ENCODE results near the gene MAX.
A peak's percentile ranks its signal among the peaks of the same experiment; 100 is the strongest.

Gene MAX

GRCh38 chr14:65084554-65085505, 17.5 kb downstream of the MAX start:
- no peak overlapping the region for H3K4me2 ChIP-seq (ENCODE audit: low read length)
- H3K4me3 ChIP-seq (ENCODE audit: low read depth, low read length), result no peak overlapping the region
- no peak for TF ChIP-seq CTCF (IDR thresholded peaks at IDR 0.05)
- H3K4me1 ChIP-seq, result no peaks in the 10 kb centered on the region
- no peaks in the 10 kb centered on the region for H3K9me3 ChIP-seq (ENCODE audit: control insufficient read depth, low read length)
- H3K79me2 ChIP-seq, result peaks cover 10% of the 10 kb centered on the region
- no peak overlapping the region for H2AFZ ChIP-seq
- H3K9ac ChIP-seq, result no peak overlapping the region
- no peaks in the 10 kb centered on the region for H3K27me3 ChIP-seq (ENCODE audit: control insufficient read depth, insufficient read depth, low read length)
- H3K36me3 ChIP-seq (ENCODE audit: control insufficient read depth, insufficient read depth, low read length), result no peaks in the 10 kb centered on the region
- H3K27ac ChIP-seq, result no peak overlapping the region

GRCh38 chr14:65082930-65083329, 19.4 kb downstream of the MAX start:
- no peaks in the 10 kb centered on the region for H3K36me3 ChIP-seq (ENCODE audit: control insufficient read depth, insufficient read depth, low read length)
- peaks cover 16% of the 10 kb centered on the region for H3K79me2 ChIP-seq
- no peak overlapping the region for H3K4me3 ChIP-seq (ENCODE audit: low read depth, low read length)
- no peaks in the 10 kb centered on the region for H3K9me3 ChIP-seq (ENCODE audit: control insufficient read depth, low read length)
- TF ChIP-seq CTCF (IDR thresholded peaks at IDR 0.05), result no peak
- no peak overlapping the region for H3K4me2 ChIP-seq (ENCODE audit: low read length)
- H2AFZ ChIP-seq, result no peak overlapping the region
- no peak overlapping the region for H3K27ac ChIP-seq
- H3K9ac ChIP-seq, result no peak overlapping the region
- H3K27me3 ChIP-seq (ENCODE audit: control insufficient read depth, insufficient read depth, low read length), result no peaks in the 10 kb centered on the region
- no peaks in the 10 kb centered on the region for H3K4me1 ChIP-seq

- TF ChIP-seq CTCF (IDR thresholded peaks at IDR 0.05), result no peak
- Histone ChIP-seq H3K36me3 (ENCODE audit: control insufficient read depth, insufficient read depth, low read length) (no peaks in the 10 kb centered on the region), H3K4me3 (ENCODE audit: low read depth, low read length) (no peak overlapping the region)
Observed at GRCh38 chr14:65080960-65081747, 21.2 kb downstream of the MAX start.

GRCh38 chr14:65079768-65080167, 22.5 kb downstream of the MAX start:
- H3K4me2 ChIP-seq (ENCODE audit: low read length), result no peak overlapping the region
- no peak overlapping the region for H3K4me3 ChIP-seq (ENCODE audit: low read depth, low read length)
- H3K79me2 ChIP-seq, result peaks cover 13% of the 10 kb centered on the region
- no peaks in the 10 kb centered on the region for H3K36me3 ChIP-seq (ENCODE audit: control insufficient read depth, insufficient read depth, low read length)
- no peak overlapping the region for H2AFZ ChIP-seq
- peaks cover under 1% of the 10 kb centered on the region for H3K4me1 ChIP-seq
- H3K9me3 ChIP-seq (ENCODE audit: control insufficient read depth, low read length), result no peaks in the 10 kb centered on the region
- no peaks in the 10 kb centered on the region for H3K27me3 ChIP-seq (ENCODE audit: control insufficient read depth, insufficient read depth, low read length)
- no peak overlapping the region for H3K9ac ChIP-seq
- TF ChIP-seq CTCF (IDR thresholded peaks at IDR 0.05), result no peak
- no peak overlapping the region for H3K27ac ChIP-seq

More at GRCh38 chr14:65080960-65081747, 21.2 kb downstream of the MAX start:
- Histone ChIP-seq H3K4me1 (no peaks in the 10 kb centered on the region), H3K9ac (no peak overlapping the region), H3K4me2 (ENCODE audit: low read length) (peak overlapping the region; percentile 20), H3K27ac (no peak overlapping the region), H3K27me3 (ENCODE audit: control insufficient read depth, insufficient read depth, low read length) (no peaks in the 10 kb centered on the region), H3K9me3 (ENCODE audit: control insufficient read depth, low read length) (no peaks in the 10 kb centered on the region), H2AFZ (no peak overlapping the region), H3K79me2 (peaks cover 13% of the 10 kb centered on the region)
